Measurements from ENCODE around the gene COMMD3.

- TF ChIP-seq POLR2A (IDR thresholded peaks at IDR 0.05) (no peak), CTCF (IDR thresholded peaks at IDR 0.05) (no peak)
Measured at GRCh38 chr10:22310928-22311327, 5.3 kb upstream of the COMMD3 start.
